ENCODE measurements around the gene ECT2. TPM values are rescaled to one million over a fixed set of nuclear protein-coding genes. Genes with fewer than 3 reads are reported as not detected.

Gene ECT2
- total and polyA plus RNA-seq, 2 of the 8 experiments (the other 6 are each of a cell fraction or from before 2014, with no cell fraction given): 19.5 to 88.7 TPM

- H3K9ac ChIP-seq (replicated peaks in 1 of 4; ENCODE audit: extremely low read depth in 1 of 4, low read depth in 3 of 4, low read length in 3 of 4): no peak overlapping the region
- CTCF ChIA-PET (ENCODE audit: partially characterized antibody): interaction anchor here (1.0 to 2.0 kb wide), 3 partner anchors 19 to 35 kb away, joined by 4 to 5 read pairs (median 4); no protein-coding TSS in a partner anchor
These were observed 42.6 kb upstream of the ECT2 start for GRCh38 chr3:172707967-172708366.

More at GRCh38 chr3:172707967-172708366, 42.6 kb upstream of the ECT2 start:
- no peak overlapping the region for H4K91ac ChIP-seq (replicated peaks; ENCODE audit: insufficient read length, low read length)
- TF ChIP-seq GABPA (IDR thresholded peaks at IDR 0.05; ENCODE audit: borderline replicate concordance, insufficient read depth, low read length): no peak
- no peak overlapping the region for H3K27ac ChIP-seq (ENCODE audit: low read depth, low read length)
- H3K27me3 ChIP-seq (replicated peaks in 1 of 4; ENCODE audit: control insufficient read depth in 3 of 4, extremely low read depth in 1 of 4, insufficient read depth in 3 of 4, low read length in 3 of 4): 0 out of 7 replicates have a peak, but pooled peaks cover 0 to 1% (median 0%) of the 10 kb centered on the region in 4 experiments
- peaks cover 0 to 4% (median 0%) of the 10 kb centered on the region in 4 experiments; a peak in 1 of 7 replicates for H3K4me1 ChIP-seq (replicated peaks in 1 of 4; ENCODE audit: control insufficient read depth in 3 of 4, insufficient read depth in 4 of 4, low read length in 3 of 4)
- WGBS, 2 experiments (ENCODE audit: extremely low coverage in 1 of 2, insufficient coverage in 1 of 2, insufficient read length in 1 of 2, insufficient replicate concordance in 2 of 2, low coverage in 1 of 2, low lambda C conversion rate in 2 of 2, missing lambda C conversion rate in 1 of 2): 72% methylated on average over 1 of the region's 1 CpG; no CpG with 5 or more reads in 1 of the 2 experiments
- H3K4ac ChIP-seq (replicated peaks; ENCODE audit: insufficient read length, low read depth, low read length): no peak overlapping the region
- no peak overlapping the region for H3K14ac ChIP-seq (ENCODE audit: insufficient read length)
- H2BK120ac ChIP-seq (replicated peaks; ENCODE audit: low read depth, low read length): no peak overlapping the region
- no peak overlapping the region for H2BK12ac ChIP-seq (ENCODE audit: low read depth, low read length)
- H2AK5ac ChIP-seq (ENCODE audit: low read depth, low read length): no peak overlapping the region
- H2BK5ac ChIP-seq (ENCODE audit: low read depth, low read length): no peak overlapping the region
- H4K8ac ChIP-seq (ENCODE audit: extremely low read depth, insufficient read depth, low read length): no peak overlapping the region
- no peaks in the 10 kb centered on the region for H3K79me2 ChIP-seq (ENCODE audit: control insufficient read depth in 1 of 2, insufficient read depth in 2 of 2, low read length in 2 of 2)
- H3K4me3 ChIP-seq (ENCODE audit: extremely low read depth in 1 of 4, insufficient read depth in 2 of 4, low read depth in 3 of 4, low read length in 4 of 4): no peak overlapping the region
- no peak overlapping the region for H2AFZ ChIP-seq (ENCODE audit: low read length)
- H3K79me1 ChIP-seq (ENCODE audit: low read depth, low read length): 0 out of 2 replicates have a peak, but pooled peaks cover 2% of the 10 kb centered on the region
- peaks cover 7% of the 10 kb centered on the region for H3K23me2 ChIP-seq (ENCODE audit: low read depth, low read length)
- H3K36me3 ChIP-seq (ENCODE audit: control insufficient read depth in 2 of 4, insufficient read depth in 4 of 4, low read length in 3 of 4): no peaks in the 10 kb centered on the region
- no peak overlapping the region for H3K56ac ChIP-seq (replicated peaks; ENCODE audit: insufficient read length, low read depth, low read length)
- no peak overlapping the region for H4K5ac ChIP-seq (ENCODE audit: insufficient read length, low read depth, low read length)
- H3K4me2 ChIP-seq (ENCODE audit: insufficient read depth in 1 of 2, low read depth in 2 of 2, low read length in 2 of 2): no peak overlapping the region
- H2BK20ac ChIP-seq (ENCODE audit: low read length): no peak overlapping the region
- POLR2A ChIA-PET (ENCODE audit: partially characterized antibody): no interaction called here
- no peak overlapping the region for H3K23ac ChIP-seq (ENCODE audit: insufficient read length)
- H3K18ac ChIP-seq (ENCODE audit: extremely low read depth, low read length): no peak overlapping the region
- DNase-seq (ENCODE audit: low read depth in 1 of 2, low spot score in 2 of 2) (no peak), FAIRE-seq (no peak)
- H3K9me3 ChIP-seq (ENCODE audit: insufficient read depth in 2 of 2, low read depth in 1 of 2, low read length in 1 of 2): no peaks in the 10 kb centered on the region
- no peak overlapping the region for H2BK15ac ChIP-seq (ENCODE audit: low read length)
- no peaks in the 10 kb centered on the region for H4K20me1 ChIP-seq (replicated peaks in 1 of 2; ENCODE audit: control insufficient read depth in 1 of 2, insufficient read depth in 2 of 2, low read length in 2 of 2)
